Body of pancreas (tissue), 4 donors: ENCODE data around the gene ANKS1B.

Source experiments
- CTCF ChIP-seq, 7 experiments: fragments of 450-650 bp in 4 of 7; fragments of 200-600 bp in 3 of 7; sonication (generic) in 3 of 7; IDR thresholded peaks; one replicate each; pipeline ENCODE4 v1.5.1; 2016 to 2019; ENCODE audit warnings: antibody characterized with exemption in 7 of 7
- POLR2A ChIP-seq, 3 donors: fragments of 450-650 bp; IDR thresholded peaks; one replicate each; pipeline ENCODE4 v1.6.1; 2016; ENCODE audit warnings: antibody characterized with exemption in 3 of 3, mild to moderate bottlenecking in 2 of 3

- TF ChIP-seq CTCF (IDR thresholded peaks at IDR 0.05): no peak
- TF ChIP-seq POLR2A (IDR thresholded peaks at IDR 0.05): no peak
Observed at GRCh38 chr12:99529966-99530365, 454.8 kb downstream of the ANKS1B start.
